Neural progenitor cell (in vitro differentiated cells): ENCODE results near the gene TMEM108.

ENCODE experiments used
- CTCF ChIP-seq: fragments of 200-600 bp; sonication (generic); IDR thresholded peaks from 2 replicates; pipeline ENCODE4 v1.5.1; 2017; ENCODE audit warnings: antibody characterized with exemption, mild to moderate bottlenecking
- EZH2 ChIP-seq: fragments of 200-600 bp; sonication (generic); IDR thresholded peaks from 2 replicates; pipeline ENCODE4 v1.6.1; 2017; ENCODE audit warnings: antibody characterized with exemption, mild to moderate bottlenecking, moderate library complexity
- EZH2phosphoT487 ChIP-seq: fragments of 200-600 bp; sonication (generic); IDR thresholded peaks from 2 replicates; pipeline ENCODE4 v1.6.1; 2017; ENCODE audit warnings: antibody characterized with exemption

GRCh38 chr3:133137042-133137996 is 99.1 kb downstream of the TMEM108 start:
- TF ChIP-seq EZH2, result no peak
- no peak for TF ChIP-seq CTCF
- TF ChIP-seq EZH2phosphoT487, result no peak
